H7 (cell line): ENCODE measurements around the gene KRTAP1-5. TPM values are rescaled to one million over a fixed set of nuclear protein-coding genes. Genes with fewer than 3 reads are reported as not detected.
"Not testable (repeated sequence)": the region's sequence is repeated elsewhere in the genome, so short reads cannot be mapped to it uniquely, and the experiment has no call there.

Experiments used
- DNase-seq: peaks from one replicate; pipeline ENCODE4 v3.0.0; 2012
- H3K27me3 ChIP-seq: 2 replicates; pipeline ENCODE4 v1.6.0; 2011; ENCODE audit warnings: mild to moderate bottlenecking, low read length; ENCODE audit not compliant: control insufficient read depth, insufficient read depth
- H3K36me3 ChIP-seq: replicated peaks from 2 replicates; pipeline ENCODE4 v1.5.1; 2011; ENCODE audit warnings: low read length; ENCODE audit not compliant: control insufficient read depth, insufficient read depth
- H3K4me3 ChIP-seq: 2 replicates; pipeline ENCODE4 v1.5.1; 2011; ENCODE audit warnings: low read depth, mild to moderate bottlenecking, control low read depth, low read length, moderate library complexity; ENCODE audit not compliant: insufficient read depth
- total RNA-seq: library from RNA; depleted of rRNA; stranded (reverse); fragments of >200 nt; shearing (Covaris generic); gene quantifications from 2 replicates; pipeline ENCODE4 v1.2.3, GENCODE V29; 2014; rRNA removed

KRTAP1-5 gene
- not detected in 2 replicates for total RNA-seq

GRCh38 chr17:41026715-41027471 is at the start of gene KRTAP1-5:
KRTAP1-5 (minus strand) TSS chr17:41027208; CDS start chr17:41027155, 53 bp downstream.
- no peak within 1 kb of the TSS for H3K4me3 ChIP-seq
- H3K27me3 ChIP-seq: no peaks in the 10 kb centered on the region
- DNase-seq: no peak
- no peaks in the 10 kb centered on the region for H3K36me3 ChIP-seq

- no peak for DNase-seq
- Histone ChIP-seq H3K4me3 (no peak overlapping the region), H3K36me3 (no peaks in the 10 kb centered on the region), H3K27me3 (no peaks in the 10 kb centered on the region)
Measured at GRCh38 chr17:41076788-41077187, 49.8 kb upstream of the KRTAP1-5 start.

- Histone ChIP-seq H3K27me3 (no peaks in the 10 kb centered on the region), H3K4me3 (no peak overlapping the region), H3K36me3 (no peaks in the 10 kb centered on the region)
- no peak for DNase-seq
Measured at GRCh38 chr17:41073676-41074075, 46.7 kb upstream of the KRTAP1-5 start.

GRCh38 chr17:41071606-41072360 is 44.8 kb upstream of the KRTAP1-5 start:
- DNase-seq: no peak
- no peaks in the 10 kb centered on the region for H3K27me3 ChIP-seq
- H3K4me3 ChIP-seq: no peak overlapping the region

GRCh38 chr17:41069031-41069430 is 42.0 kb upstream of the KRTAP1-5 start:
- no peaks in the 10 kb centered on the region for H3K27me3 ChIP-seq
- H3K4me3 ChIP-seq: no peak overlapping the region
- H3K36me3 ChIP-seq: no peaks in the 10 kb centered on the region
- DNase-seq: no peak

More at GRCh38 chr17:41071606-41072360, 44.8 kb upstream of the KRTAP1-5 start:
- H3K36me3 ChIP-seq: no peaks in the 10 kb centered on the region

- H3K36me3 ChIP-seq: no peaks in the 10 kb centered on the region
- H3K4me3 ChIP-seq: no peak overlapping the region
- DNase-seq: no peak
- H3K27me3 ChIP-seq: no peaks in the 10 kb centered on the region
Measured at GRCh38 chr17:41067281-41067680, 40.3 kb upstream of the KRTAP1-5 start.

- Histone ChIP-seq H3K27me3 (no peaks in the 10 kb centered on the region), H3K36me3 (no peaks in the 10 kb centered on the region), H3K4me3 (no peak within 1 kb of the TSS)
- DNase-seq: no peak
Measured at GRCh38 chr17:41065829-41066624, 39.0 kb upstream of the KRTAP1-5 start, which contains the start of gene KRTAP2-4. KRTAP2-4 (minus strand) TSS chr17:41065879; CDS start chr17:41065845, 34 bp downstream.

- H3K27me3 ChIP-seq, H3K36me3 ChIP-seq, H3K4me3 ChIP-seq, DNase-seq: not testable (repeated sequence)
Measured at GRCh38 chr17:41065016-41065689, 38.1 kb upstream of the KRTAP1-5 start.

GRCh38 chr17:41064301-41064700 is 37.3 kb upstream of the KRTAP1-5 start:
- Histone ChIP-seq H3K36me3 (no peaks in the 10 kb centered on the region), H3K4me3 (no peak overlapping the region), H3K27me3 (no peaks in the 10 kb centered on the region)
- DNase-seq: no peak

GRCh38 chr17:41063449-41063848 is 36.4 kb upstream of the KRTAP1-5 start:
- Histone ChIP-seq H3K27me3 (no peaks in the 10 kb centered on the region), H3K4me3 (no peak overlapping the region), H3K36me3 (no peaks in the 10 kb centered on the region)
- DNase-seq: no peak

- Histone ChIP-seq H3K27me3 (no peaks in the 10 kb centered on the region), H3K4me3 (no peak overlapping the region), H3K36me3 (no peaks in the 10 kb centered on the region)
- no peak for DNase-seq
Measured at GRCh38 chr17:41061964-41062363, 35.0 kb upstream of the KRTAP1-5 start.

GRCh38 chr17:41060052-41060604 is 33.1 kb upstream of the KRTAP1-5 start, which contains the start of gene KRTAP2-3:
KRTAP2-3 (minus strand) TSS chr17:41060114; CDS start chr17:41060050, 64 bp downstream.
- DNase-seq: no peak
- no peak within 1 kb of the TSS for H3K4me3 ChIP-seq
- no peaks in the 10 kb centered on the region for H3K36me3 ChIP-seq
- no peaks in the 10 kb centered on the region for H3K27me3 ChIP-seq

- DNase-seq: peak; percentile 29
- H3K4me3 ChIP-seq, H3K27me3 ChIP-seq, H3K36me3 ChIP-seq: not testable (repeated sequence)
Measured at GRCh38 chr17:41059276-41060051, 32.5 kb upstream of the KRTAP1-5 start.
